HCT116 (cell line): Measurements from ENCODE around the gene IMMP2L. TPM values are rescaled to one million over a fixed set of nuclear protein-coding genes. Genes with fewer than 3 reads are reported as not detected.

ENCODE experiments used
- ATAC-seq: fragments of 200-7000 bp; cut with Tn5 transposase; 2 replicates; pipeline ENCODE4 v1.9.1; 2020; ENCODE audit warnings: mild to moderate bottlenecking, moderate library complexity
- BruUV-seq: library from RNA; stranded (reverse); fragments of 400-500 nt; replicated peaks from 2 replicates; lab custom pipeline; 2021; lab: Mats Ljungman, UMichigan
- CTCF ChIA-PET: fragments of 300-600 bp; sonication (Branson Sonifier 250); formaldehyde crosslinking; loops from one replicate; lab custom pipeline; 2021; ENCODE audit warnings: antibody characterized with exemption; lab: Charles Lee
- POLR2A ChIA-PET: fragments of 300-600, 350-600 bp; sonication (Branson Sonifier 250); formaldehyde crosslinking; loops from one replicate; lab custom pipeline; 2021; ENCODE audit warnings: antibody characterized with exemption; lab: Charles Lee
- RAD21 ChIA-PET, 2 experiments: fragments of 300-600 bp; sonication (Branson Sonifier 250); formaldehyde crosslinking; loops; one replicate each; lab custom pipeline; 2023; ENCODE audit warnings: low total read pairs in 2 of 2; ENCODE audit not compliant: uncharacterized antibody in 2 of 2, unreplicated experiment in 2 of 2, low non-redundant PET in 1 of 2; lab: Charles Lee
- DNase-seq: peaks from one replicate; pipeline ENCODE4 v3.0.0-alpha.2; 2010; ENCODE audit warnings: low read depth, low spot score
- H2AFZ ChIP-seq: fragments of 200-600 bp; shearing (Covaris generic), sonication (generic); 2 replicates; pipeline ENCODE4 v1.6.1; 2017; ENCODE audit warnings: low read depth, mixed run types, mixed read lengths, antibody characterized with exemption, low read length; ENCODE audit not compliant: poor library complexity, severe bottlenecking
- H3K27ac ChIP-seq: 2 replicates; pipeline ENCODE4 v1.5.1; 2012; ENCODE audit warnings: low read depth, low read length
- H3K27me3 ChIP-seq: fragments of 200-600 bp; sonication (generic); 2 replicates; pipeline ENCODE4 v1.6.1; 2016; ENCODE audit warnings: mixed run types, low read length, mixed read lengths; ENCODE audit not compliant: insufficient read depth
- H3K36me3 ChIP-seq, 2 experiments: fragments of 200-500 bp in 1 of 2; fragments of 200-600 bp in 1 of 2; sonication (Bioruptor generic) in 1 of 2; sonication (generic) in 1 of 2; 2 replicates each; pipeline versions ENCODE4 v1.5.1 to v1.6.1; 2014 to 2016; ENCODE audit warnings: low read length in 2 of 2, inconsistent platforms in 1 of 2, mixed read lengths in 1 of 2, mixed run types in 1 of 2; ENCODE audit not compliant: insufficient read depth in 2 of 2, control insufficient read depth in 1 of 2
- H3K4me1 ChIP-seq, 2 experiments: fragments of 200-600 bp in 1 of 2; sonication (generic) in 1 of 2; 2 replicates each; pipeline versions ENCODE4 v1.5.1 to v1.6.1; 2012 to 2017; ENCODE audit warnings: low read length in 2 of 2, inconsistent platforms in 1 of 2, mild to moderate bottlenecking in 1 of 2, mixed read lengths in 1 of 2, mixed run types in 1 of 2, moderate library complexity in 1 of 2; ENCODE audit not compliant: insufficient read depth in 2 of 2, control insufficient read depth in 1 of 2
- H3K4me2 ChIP-seq: fragments of 200-600 bp; sonication (generic); 2 replicates; pipeline ENCODE4 v1.6.1; 2017; ENCODE audit warnings: mixed run types, low read length, mixed read lengths
- H3K4me3 ChIP-seq, 2 experiments: fragments of 200-600 bp in 1 of 2; sonication (generic) in 1 of 2; replicated peaks in 1 of 2; 2 replicates each; pipeline ENCODE4 v1.5.1; 2011 to 2016; ENCODE audit warnings: low read length in 2 of 2, control low read depth in 1 of 2, low read depth in 1 of 2, mild to moderate bottlenecking in 1 of 2, mixed read lengths in 1 of 2, mixed run types in 1 of 2
- H3K79me2 ChIP-seq: fragments of 200-600 bp; sonication (generic); 2 replicates; pipeline ENCODE4 v1.6.1; 2017; ENCODE audit warnings: mild to moderate bottlenecking, mixed run types, low read length, moderate library complexity, mixed read lengths; ENCODE audit not compliant: insufficient read depth
- H3K9ac ChIP-seq: fragments of 200-600 bp; sonication (generic); 2 replicates; pipeline ENCODE4 v1.6.1; 2016; ENCODE audit warnings: low read length, mixed read lengths
- H3K9me2 ChIP-seq: fragments of 200-600 bp; sonication (generic), shearing (Covaris generic); 2 replicates; pipeline ENCODE4 v1.6.1; 2017; ENCODE audit warnings: mixed run types, mild to moderate bottlenecking, moderate library complexity; ENCODE audit not compliant: insufficient read depth
- H3K9me3 ChIP-seq, 2 experiments: fragments of 200-500 bp in 1 of 2; fragments of 200-600 bp in 1 of 2; sonication (Bioruptor generic) in 1 of 2; sonication (generic) in 1 of 2; 2 replicates each; pipeline ENCODE4 v1.6.1; 2014 to 2017; ENCODE audit warnings: low read length in 2 of 2, mixed read lengths in 2 of 2, inconsistent platforms in 1 of 2, low read depth in 1 of 2, mild to moderate bottlenecking in 1 of 2, mixed run types in 1 of 2, moderate library complexity in 1 of 2; ENCODE audit not compliant: control insufficient read depth in 1 of 2, insufficient read depth in 1 of 2
- H4K20me1 ChIP-seq: fragments of 200-600 bp; sonication (generic), shearing (Covaris generic); 2 replicates; pipeline ENCODE4 v1.6.1; 2017; ENCODE audit warnings: mixed run types, mild to moderate bottlenecking, moderate library complexity; ENCODE audit not compliant: insufficient read depth
- CTCF ChIP-seq, 3 experiments: fragments of 200-600 bp in 1 of 3; sonication (generic) in 1 of 3; IDR thresholded peaks in 2 of 3; conservative IDR thresholded peaks in 1 of 3; 2 replicates each; pipeline ENCODE4 v1.5.1; 2012 to 2017; ENCODE audit warnings: low read depth in 2 of 3, low read length in 2 of 3, antibody characterized with exemption in 1 of 3, borderline replicate concordance in 1 of 3, control low read depth in 1 of 3, mild to moderate bottlenecking in 1 of 3, mixed read lengths in 1 of 3, mixed run types in 1 of 3, moderate library complexity in 1 of 3; ENCODE audit not compliant: insufficient read depth in 1 of 3
- EGR1 ChIP-seq: IDR thresholded peaks from 2 replicates; pipeline ENCODE4 v1.6.1; 2012; ENCODE audit warnings: low read depth
- EZH2phosphoT487 ChIP-seq: fragments of 200-600 bp; IDR thresholded peaks from 2 replicates; pipeline ENCODE4 v1.6.1; 2018; ENCODE audit warnings: antibody characterized with exemption, borderline replicate concordance
- FOSL1 ChIP-seq: IDR thresholded peaks from 2 replicates; pipeline ENCODE4 v1.6.1; 2012; ENCODE audit warnings: low read depth
- JUND ChIP-seq: IDR thresholded peaks from 2 replicates; pipeline ENCODE4 v1.6.1; 2012
- POLR2AphosphoS5 ChIP-seq: IDR thresholded peaks from 2 replicates; pipeline ENCODE4 v1.6.1; 2011; ENCODE audit warnings: mild to moderate bottlenecking, low read depth, low read length, moderate library complexity
- RAD21 ChIP-seq: IDR thresholded peaks from 2 replicates; pipeline ENCODE4 v1.6.1; 2012; ENCODE audit warnings: low read depth, mild to moderate bottlenecking
- SIN3A ChIP-seq: IDR thresholded peaks from 2 replicates; pipeline ENCODE4 v1.6.1; 2012; ENCODE audit warnings: low read depth
- SP1 ChIP-seq: IDR thresholded peaks from 2 replicates; pipeline ENCODE4 v1.6.1; 2012; ENCODE audit warnings: low read depth
- SRF ChIP-seq: IDR thresholded peaks from 2 replicates; pipeline ENCODE4 v1.6.1; 2012; ENCODE audit warnings: low read depth
- TCF7L2 ChIP-seq: IDR thresholded peaks from 2 replicates; pipeline ENCODE4 v1.7.0; 2011; ENCODE audit warnings: borderline replicate concordance, inconsistent platforms; ENCODE audit not compliant: insufficient read depth, insufficient read length; ENCODE audit errors: extremely low read depth
- YY1 ChIP-seq: IDR thresholded peaks from 2 replicates; pipeline ENCODE4 v1.6.1; 2011; ENCODE audit warnings: low read length, low read depth, moderate library complexity, mild to moderate bottlenecking; ENCODE audit not compliant: insufficient replicate concordance; ENCODE audit errors: extremely low read depth
- ZNF274 ChIP-seq: fragments of 200-500 bp; sonication (Bioruptor generic); IDR thresholded peaks from 2 replicates; pipeline ENCODE4 v1.6.1; 2014; ENCODE audit warnings: mild to moderate bottlenecking, low read depth, low read length, inconsistent platforms
- intact Hi-C: fragments of 100-400 bp; cut with micrococcal nuclease; formaldehyde crosslinking; loops from 2 replicates; pipeline ENCODE4 v1.10.0; 2022
- total RNA-seq: library from RNA; stranded (reverse); gene quantifications from one replicate; pipeline ENCODE4 v1.2.1, GENCODE V29; 2021; ENCODE audit not compliant: unreplicated experiment
- TF ChIP-seq, protein P1 (sequence below): IDR thresholded peaks from 2 replicates; pipeline ENCODE4 v1.6.1; 2011; ENCODE audit warnings: mild to moderate bottlenecking, low read length, moderate library complexity; ENCODE audit not compliant: insufficient replicate concordance; ENCODE audit errors: extremely low read depth
- TF ChIP-seq, protein P2 (sequence below): IDR thresholded peaks from 2 replicates; pipeline ENCODE4 v1.6.1; 2012

Gene IMMP2L
- total RNA-seq, 1 experiment from 2014 or later: 21.1 TPM

GRCh38 chr7:110868458-110868857 is 693.8 kb downstream of the IMMP2L start:
- CTCF ChIA-PET: interaction anchor here (0.7 kb wide), 1 partner anchor 114 kb away, joined by 4 read pairs; no protein-coding TSS in a partner anchor
- RAD21 ChIA-PET: no interaction called here
- Histone ChIP-seq H2AFZ (no peak overlapping the region), H3K27me3 (no peaks in the 10 kb centered on the region), H3K27ac (no peak overlapping the region), H3K9ac (no peak overlapping the region), H3K4me3 (no peak overlapping the region), H3K36me3 (no peaks in the 10 kb centered on the region), H3K4me1 (no peaks in the 10 kb centered on the region), H3K9me2 (no peaks in the 10 kb centered on the region; the same call in 1 of the 2 replicates), H3K79me2 (no peaks in the 10 kb centered on the region), H3K4me2 (no peak overlapping the region), H3K9me3 (no peaks in the 10 kb centered on the region), H4K20me1 (no peaks in the 10 kb centered on the region)
- intact Hi-C loops: no loop called here
- ATAC-seq (no peak), DNase-seq (no peak)
- TF ChIP-seq SIN3A (no peak), CTCF (IDR thresholded peaks at IDR 0.05 in 2 of 3, conservative IDR thresholded peaks at IDR 0.05 in 1 of 3; ENCODE audit: borderline replicate concordance in 1 of 3, insufficient read depth in 1 of 3, low read depth in 2 of 3, low read length in 2 of 3) (no peak), POLR2AphosphoS5 (no peak), JUND (no peak), TCF7L2 (no peak), ZNF274 (no peak), FOSL1 (no peak), SP1 (no peak), RAD21 (no peak), EGR1 (no peak), EZH2phosphoT487 (no peak), SRF (no peak), YY1 (no peak)
- TF ChIP-seq, protein P1, sequence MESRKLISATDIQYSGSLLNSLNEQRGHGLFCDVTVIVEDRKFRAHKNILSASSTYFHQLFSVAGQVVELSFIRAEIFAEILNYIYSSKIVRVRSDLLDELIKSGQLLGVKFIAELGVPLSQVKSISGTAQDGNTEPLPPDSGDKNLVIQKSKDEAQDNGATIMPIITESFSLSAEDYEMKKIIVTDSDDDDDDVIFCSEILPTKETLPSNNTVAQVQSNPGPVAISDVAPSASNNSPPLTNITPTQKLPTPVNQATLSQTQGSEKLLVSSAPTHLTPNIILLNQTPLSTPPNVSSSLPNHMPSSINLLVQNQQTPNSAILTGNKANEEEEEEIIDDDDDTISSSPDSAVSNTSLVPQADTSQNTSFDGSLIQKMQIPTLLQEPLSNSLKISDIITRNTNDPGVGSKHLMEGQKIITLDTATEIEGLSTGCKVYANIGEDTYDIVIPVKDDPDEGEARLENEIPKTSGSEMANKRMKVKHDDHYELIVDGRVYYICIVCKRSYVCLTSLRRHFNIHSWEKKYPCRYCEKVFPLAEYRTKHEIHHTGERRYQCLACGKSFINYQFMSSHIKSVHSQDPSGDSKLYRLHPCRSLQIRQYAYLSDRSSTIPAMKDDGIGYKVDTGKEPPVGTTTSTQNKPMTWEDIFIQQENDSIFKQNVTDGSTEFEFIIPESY: no peak
- TF ChIP-seq, protein P2, sequence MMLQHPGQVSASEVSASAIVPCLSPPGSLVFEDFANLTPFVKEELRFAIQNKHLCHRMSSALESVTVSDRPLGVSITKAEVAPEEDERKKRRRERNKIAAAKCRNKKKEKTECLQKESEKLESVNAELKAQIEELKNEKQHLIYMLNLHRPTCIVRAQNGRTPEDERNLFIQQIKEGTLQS: no peak
- POLR2A ChIA-PET: no interaction called here
- BruUV-seq: no TSS peak
